ENCODE results near the gene HOXB9.

Gene HOXB9

DNA sequence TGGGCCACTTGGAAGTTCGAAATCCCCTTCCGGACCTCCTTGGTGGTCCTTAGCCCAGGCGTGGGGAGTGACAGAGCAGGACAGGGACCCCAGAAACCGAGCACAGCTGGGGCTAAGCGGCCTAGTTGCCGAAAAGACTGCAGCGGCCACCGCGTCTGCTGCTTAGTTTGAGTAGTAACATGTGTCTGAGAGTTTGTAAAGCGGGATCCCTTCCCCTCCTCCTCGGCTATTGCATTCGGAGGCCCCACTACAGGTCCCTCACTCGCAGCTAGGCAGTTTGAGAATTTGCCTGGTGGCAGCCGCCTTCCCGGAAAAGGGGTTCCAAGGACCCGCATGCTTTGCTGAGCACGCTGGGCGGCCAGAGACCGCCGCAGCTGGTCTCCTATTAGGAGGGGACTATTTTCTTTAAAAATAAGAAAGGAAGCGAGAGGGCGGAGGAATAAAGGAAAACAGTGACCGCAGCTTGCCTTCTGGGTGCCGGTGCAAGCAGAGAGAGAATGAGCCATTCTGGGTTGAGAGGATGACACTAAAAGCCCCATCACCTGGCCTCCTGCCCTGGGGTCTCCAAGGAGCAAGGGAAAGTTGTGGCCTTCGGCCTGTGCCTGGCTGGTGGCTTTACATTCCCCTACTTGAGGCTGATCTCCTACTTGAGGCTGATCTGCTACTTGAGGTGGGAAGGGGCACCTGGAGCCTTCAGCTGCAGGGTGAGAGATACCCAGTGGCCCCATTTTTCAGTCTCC, 31.4 kb downstream of the HOXB9 start:
- DNase-seq = no peak

DNA sequence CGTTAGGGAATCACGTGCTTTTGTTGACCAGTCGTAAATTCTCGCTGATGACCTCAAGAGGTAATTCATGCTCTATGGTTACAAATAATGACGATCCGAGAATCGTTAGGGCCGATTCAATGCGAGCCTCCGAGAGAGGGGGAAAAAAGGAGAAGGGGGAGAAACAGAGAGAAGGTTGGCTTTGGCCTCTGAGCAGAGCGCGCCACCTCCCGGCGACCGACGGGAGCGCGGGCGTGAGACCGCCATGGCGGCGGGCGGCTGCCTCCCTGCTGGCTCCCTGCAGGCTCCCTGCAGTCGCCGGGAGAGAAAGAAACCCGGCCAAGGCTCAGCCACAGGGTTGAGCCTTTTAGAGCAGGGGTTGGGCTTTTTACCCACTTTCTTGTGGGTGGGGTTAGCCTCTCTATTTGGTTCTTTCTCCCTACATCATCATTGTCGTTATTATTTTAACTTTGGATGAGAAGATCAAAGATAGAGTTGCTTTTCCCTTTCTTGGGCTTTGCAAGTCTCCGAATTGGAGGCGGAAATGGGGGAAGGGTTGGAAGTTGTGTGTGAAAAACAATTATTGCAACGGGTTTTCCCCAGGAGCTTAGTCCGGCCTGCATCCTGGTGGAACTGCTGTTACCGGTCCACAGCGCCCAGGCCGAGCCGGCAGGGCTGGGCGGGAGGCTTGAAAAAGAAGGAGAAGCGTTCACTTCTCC, 32.2 kb downstream of the HOXB9 start:
- DNase-seq = peak; percentile 90

DNA sequence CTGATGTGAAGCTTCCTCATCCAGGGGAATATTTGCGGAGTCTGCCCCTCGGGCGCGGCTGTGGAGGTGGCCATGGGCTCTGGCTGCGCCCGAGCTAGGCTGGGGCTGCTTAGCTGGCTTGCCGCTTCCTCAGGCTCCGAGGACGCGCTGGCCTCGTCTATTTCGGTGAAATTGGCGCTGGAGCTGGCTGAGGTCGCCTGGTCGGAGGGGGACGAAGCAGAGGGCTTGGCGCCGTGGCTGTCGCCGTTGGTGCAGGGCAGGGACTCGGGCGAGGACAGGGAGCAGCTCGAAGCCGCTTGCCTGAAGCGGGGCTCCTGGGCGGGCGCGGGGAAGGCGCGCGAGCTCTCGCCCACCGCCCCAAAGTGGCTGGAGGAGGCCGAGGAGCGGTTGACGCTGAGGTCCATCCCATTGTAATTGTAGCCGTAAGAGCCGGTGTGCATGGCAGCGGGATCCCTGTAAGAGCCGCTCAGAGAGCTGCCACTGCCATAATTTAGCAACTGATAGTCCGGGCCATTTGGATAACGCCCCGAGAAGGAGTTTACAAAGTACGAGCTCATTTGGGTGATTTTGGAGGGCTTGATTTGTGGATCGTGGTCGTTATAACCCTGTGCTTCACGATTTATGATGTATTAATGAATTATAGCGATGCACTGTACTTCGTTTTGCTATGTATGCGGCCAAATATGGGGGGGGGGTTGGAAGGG, 32.9 kb downstream of the HOXB9 start, which contains the start of gene HOXB5:
Gene HOXB5 (minus strand): TSS at position 654 of the 704 bp plus-strand sequence. CDS start 97 bp downstream, at position 557.
- DNase-seq = peak; percentile 57

DNA sequence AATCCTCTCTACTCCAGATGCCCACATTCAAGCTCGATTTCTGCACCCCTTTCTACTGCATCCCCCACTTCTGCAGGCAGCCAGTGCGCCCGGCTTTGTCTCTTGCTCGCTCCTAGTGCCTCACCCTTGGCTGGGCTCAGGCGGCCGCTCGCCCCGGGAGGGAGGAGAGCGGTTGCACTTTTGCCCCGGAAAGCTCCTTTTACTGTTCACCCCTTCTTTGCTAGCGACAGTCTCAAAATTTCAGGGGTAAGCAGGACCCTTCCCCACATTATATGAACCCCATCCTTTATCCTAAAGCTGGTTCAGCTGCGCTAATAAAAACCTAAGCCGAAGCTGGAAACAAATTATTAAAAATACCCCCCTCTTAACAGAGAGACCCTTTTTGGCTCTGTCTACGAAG, 33.6 kb downstream of the HOXB9 start:
- no peak for DNase-seq

DNA sequence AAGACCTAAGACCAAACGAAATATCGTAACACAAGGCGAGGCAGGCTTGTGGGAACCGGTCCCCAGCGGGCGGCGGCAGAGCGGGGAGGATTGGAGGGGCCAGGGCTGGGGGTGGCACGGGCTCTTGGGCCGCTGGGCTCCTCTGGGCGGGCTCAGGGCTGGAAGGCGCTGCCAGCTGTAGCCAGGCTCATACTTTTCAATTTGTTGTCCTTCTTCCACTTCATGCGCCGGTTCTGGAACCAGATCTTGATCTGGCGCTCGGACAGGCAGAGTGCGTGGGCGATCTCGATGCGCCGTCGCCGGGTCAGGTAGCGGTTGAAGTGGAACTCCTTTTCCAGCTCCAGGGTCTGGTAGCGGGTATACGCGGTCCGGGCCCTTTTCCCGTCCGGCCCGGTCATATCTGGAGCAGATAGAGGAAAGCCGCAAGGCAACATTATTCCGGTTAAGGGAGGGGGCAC, 34.1 kb downstream of the HOXB9 start:
- no peak for DNase-seq

DNA sequence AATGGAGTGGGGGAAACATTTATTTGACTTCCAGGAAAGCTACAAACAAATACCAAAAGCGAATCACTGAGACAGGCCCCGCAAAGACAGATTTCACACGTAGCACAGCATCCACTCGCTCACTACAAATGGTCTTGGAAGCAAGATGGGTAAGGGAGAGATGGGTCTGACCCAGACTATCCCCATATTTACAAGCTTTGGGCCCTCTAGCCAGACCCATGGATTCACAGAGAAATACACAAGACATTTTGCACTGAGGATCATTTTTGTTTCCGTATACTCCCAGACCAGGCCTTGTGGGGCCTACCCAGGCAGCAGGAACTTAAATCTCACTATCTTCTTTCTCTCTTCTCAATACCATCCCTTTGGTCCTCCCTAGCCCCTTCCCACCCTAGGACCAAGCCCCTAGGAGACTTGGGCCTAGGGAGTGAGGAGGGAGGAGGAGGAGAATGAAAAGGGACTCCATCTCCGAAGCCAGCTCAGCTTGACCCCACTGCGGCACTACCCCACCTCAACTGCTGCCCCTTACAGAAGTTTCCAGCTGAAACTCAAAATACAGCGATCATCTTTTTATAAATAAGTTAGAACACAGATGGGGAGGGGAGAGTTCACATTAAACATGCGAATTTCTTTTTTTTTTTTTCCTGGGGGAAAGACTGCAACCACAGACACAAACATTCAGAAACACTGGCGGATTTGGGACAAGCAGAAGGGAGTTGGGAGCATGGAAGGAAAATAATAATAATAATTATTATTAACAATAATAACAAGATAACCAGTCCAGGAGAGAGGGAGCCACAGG, 34.7 kb downstream of the HOXB9 start:
- no peak for DNase-seq

DNA sequence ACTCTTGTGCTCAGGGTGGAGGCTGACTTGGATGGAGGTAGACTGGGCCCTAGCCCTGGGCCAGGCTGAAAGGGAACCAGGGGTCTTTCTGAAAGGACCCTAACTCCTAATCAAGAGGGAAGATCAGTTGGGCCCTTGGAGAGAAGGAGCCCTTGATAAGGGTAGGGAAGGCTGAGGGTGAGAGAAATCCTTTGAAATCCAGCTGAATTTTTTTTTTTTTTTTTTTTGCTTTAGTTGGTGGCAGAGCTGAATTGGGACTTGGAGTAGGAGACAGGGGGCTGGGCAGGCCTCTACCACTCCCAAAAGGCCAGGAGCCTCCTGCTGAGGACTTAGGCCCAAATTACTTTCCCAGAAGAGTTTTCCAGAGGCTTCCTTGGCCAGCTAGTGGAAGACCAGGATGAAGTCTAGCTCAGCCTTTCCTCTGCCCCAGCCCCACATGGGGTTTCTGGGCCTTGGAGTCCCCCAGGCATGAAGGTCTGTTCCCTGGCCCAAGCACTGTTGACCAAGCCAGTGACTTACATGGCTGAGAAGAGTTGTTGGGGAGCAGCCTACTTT, 35.5 kb downstream of the HOXB9 start:
- DNase-seq = no peak

DNA sequence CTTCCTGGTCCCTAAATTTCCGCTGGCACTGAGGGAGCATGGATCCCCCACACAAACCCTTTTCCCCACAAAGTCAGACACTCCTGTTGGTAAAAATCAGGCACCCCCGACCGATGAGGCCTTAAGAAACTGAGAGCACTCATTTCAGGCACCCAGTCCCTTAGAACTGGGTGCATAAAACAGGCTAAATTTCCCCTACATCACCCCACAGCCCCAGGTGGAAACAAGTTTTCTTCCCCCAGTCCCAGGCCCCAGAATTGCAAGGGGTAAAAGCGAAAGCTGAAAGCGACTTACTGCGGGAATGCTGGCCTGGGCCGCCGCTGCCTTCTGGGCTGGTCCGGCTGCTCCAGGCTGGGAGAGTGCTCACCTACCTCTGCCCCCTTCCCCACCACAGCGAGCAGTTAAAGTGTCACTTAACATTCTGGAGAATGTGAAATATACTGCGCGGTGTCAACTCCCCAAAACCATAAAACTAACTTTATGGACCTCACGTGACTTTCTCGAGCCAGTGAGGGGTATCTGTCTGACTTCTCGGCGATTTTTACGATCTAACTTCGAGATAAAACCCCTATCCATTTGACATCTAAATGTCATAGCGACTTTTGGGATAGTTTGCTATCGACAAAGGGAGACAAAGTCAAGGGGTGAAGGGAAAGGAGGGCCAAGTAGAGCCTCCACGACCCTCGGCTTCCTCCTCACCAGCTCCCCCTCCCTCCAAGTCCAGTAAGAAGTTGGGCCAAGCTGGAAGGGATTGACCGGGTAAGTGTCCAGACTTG, 36.1 kb downstream of the HOXB9 start, which contains the start of gene HOXB3:
Gene HOXB3 (minus strand): TSS at position 411 of the 776 bp plus-strand sequence. CDS start 37,767 bp downstream, outside the sequence.
- no peak for DNase-seq

DNA sequence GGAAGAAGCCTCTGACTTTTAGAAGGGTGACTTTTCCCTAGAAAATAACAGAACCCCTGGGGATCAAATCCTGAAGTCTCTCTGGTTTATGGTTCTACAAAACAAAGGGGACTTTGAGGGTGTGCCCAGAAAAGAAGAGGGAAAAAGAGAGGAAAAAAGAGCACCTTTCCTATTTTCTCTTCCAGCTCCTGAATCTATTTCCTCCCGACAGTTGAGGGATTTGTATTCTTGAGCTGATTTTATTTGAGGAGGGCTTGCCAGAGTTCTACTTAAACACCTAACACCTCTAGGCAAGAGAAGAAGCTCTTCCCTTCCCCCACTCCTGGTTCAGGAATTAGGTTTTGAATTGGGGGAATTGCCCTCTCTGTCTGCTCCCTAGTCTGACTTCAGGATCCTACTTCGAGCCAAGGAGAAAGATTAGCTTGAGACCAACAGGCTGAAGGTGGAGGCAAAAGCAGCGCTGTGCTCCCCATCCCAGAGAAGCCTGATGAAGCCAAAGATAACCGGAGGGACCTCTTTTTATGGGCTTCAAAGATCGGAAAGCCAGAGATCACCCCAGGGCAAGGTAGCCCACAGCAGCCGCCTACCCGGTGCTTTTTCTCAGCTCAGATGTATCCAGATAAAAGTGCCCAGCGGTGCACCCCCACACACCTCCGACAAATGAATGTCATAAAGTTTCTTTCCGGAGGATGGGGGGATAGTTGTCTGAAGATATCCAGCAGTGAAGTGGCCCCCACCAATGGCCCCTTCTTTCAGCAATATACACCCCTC, 36.9 kb downstream of the HOXB9 start:
- DNase-seq = no peak

DNA sequence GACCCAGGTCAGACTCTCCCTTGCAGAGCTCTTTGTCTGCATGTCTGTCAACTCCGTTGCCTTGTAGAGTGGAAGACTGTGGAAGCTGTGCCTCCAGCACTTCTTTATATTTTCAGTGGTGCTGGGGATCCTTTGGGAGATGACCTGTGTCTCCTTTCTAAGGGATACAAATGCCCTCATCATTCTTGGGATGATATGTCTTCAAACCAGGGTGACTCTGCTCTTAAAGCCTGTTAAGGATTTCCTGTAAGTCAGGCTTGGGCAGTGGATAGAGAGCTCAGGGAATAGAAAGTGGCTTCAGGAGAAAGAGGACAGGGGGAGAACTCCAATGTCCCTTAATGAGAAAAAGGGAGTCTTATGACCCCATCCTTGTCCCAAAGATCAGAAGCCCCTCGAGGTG, 37.6 kb downstream of the HOXB9 start:
- DNase-seq = no peak

DNA sequence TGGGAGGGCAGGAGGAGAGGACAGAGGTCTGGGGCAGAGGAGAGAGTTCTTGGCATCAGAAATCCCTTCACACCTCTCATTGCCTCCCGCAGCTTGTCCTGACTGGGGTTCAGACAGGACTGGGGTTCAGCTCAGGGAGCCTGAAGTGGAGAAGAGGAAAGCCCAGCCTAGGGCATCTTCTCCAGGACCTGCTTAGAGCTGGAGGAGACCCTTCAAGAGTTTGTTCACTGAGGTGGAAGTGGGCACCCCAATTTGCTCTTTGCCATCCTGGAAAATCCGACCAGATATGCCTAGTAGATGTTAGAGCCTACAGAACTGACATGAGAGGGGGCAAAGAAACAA, 38.1 kb downstream of the HOXB9 start:
- no peak for DNase-seq

DNA sequence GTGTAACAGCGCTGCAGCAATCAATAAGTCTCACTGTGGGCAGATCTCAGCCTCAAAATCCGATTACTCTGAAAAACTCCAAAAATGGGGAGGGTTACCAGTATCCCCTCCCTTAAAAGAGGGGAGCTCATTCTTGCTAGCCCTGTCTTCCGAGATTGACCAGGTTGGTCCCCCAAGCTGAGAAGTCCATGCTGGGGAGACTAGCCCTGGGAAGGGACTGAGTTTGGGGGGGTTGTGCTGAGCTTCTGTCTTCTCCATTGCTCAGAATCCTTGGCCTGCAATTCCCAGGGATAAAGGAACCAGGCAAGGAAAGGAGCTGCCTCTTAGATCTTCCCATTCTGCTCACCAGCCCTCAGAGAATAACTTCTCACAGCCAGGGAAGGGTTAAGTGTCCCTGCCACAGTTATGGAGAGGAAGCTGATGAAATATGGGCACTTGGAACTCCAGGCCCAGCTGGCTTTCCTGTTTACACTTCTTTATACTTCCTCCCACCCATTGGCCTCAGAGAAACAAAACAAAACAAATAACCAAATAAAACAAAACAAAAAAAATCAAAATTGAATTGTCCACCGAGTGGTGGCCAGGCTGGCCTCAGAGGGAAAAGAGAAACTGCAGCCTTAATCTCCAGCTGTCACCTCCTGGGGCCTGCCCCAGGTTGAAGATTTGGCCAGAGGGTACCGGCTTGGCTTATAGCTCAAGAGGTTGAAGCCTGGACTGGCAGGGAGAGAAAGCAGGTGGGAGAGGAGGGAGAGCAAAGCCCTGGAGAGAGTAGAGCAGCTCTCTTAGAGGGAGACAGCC, 38.7 kb downstream of the HOXB9 start:
- DNase-seq = peak; percentile 74

DNA sequence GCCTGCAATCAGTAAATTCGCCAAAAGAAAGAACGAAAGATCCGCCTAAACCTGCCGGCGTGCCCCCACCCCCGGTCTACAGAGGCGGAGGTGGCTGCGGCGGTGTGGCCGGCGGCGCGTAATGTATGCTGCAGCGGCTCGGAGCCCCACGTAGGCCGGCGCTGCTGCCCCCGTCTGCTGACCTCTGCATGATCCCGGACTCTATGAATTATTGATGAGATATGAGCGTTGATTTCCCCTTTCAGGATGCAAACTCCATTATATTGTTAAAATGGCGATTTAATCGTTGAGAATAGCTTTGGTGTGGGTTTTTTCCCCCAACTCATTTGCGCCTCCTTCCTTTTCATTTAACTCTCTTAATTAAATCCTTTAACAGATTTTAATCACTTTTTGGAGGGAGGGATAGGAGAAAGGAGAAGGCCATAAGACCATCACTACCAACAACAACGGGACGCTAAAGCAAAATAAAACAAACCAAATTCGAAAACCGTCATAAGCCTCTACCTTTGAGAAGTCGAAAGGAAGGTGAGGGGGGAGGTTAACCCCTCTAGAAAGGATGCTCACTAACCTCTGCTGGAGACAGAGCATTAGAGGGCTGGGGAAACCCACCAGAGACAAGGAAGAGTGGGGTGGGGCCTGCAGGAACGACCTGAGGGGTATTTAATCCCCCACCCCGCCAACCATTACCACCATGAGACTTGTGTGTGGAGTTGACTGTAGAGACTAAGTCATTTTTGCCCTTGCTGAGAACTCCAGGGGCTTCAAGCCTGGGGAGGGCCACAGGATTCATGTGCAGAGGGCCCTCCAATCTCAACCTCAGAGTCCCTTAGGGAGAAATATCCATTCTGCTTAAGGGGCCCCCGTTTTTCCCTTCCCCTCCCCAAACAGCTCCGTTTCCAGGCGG, 39.6 kb downstream of the HOXB9 start:
- peak; percentile 31 for DNase-seq

DNA sequence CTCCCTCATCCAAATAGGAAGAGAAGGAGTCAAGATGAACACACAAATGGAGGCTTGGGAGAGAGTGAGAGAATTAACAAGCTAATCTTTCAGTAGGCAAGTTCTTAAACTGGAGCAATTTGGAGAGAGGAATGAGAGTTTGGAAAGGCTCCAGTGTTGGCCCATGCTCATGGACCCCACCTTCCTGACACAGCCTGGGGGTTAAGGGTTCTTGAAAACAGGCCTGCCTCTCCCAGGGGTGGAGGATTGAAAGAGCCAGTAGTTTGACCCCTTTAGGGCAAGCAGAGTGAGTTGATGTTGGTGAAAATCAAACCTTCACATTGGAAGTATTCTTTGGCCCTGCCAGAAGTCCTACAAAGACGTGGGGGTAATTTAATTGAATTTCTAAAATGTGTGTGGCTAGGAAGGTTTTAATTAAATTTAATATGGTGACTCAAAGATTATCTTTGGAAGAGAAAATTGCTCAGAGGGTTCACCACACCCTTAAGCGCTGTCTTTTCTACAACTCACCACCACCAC, 41.9 kb downstream of the HOXB9 start:
- no peak for DNase-seq

DNA sequence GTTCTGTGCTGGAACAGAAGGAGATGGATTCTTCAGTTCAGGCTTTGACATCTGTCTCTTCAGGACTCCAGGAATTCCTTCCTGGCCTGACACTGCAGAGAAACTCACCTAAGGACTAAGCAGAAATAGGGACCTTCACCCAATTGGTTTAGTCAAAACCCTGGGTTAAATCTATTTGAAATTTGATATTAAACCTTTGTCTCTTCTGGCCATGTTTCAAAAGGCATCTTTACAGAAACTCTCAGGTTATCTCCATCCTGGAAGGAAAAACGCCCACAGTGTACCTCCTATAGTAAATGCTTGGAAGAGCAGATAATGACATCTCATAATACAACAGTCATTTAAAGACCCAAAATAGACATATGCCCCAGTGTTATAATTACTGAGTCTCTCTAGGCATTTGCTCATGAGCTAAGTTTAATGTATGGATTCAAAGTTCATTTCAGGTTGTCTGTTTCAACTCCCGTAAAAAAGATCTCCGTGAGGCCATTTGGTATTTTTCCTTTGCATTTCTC, 42.4 kb downstream of the HOXB9 start:
- no peak for DNase-seq

DNA sequence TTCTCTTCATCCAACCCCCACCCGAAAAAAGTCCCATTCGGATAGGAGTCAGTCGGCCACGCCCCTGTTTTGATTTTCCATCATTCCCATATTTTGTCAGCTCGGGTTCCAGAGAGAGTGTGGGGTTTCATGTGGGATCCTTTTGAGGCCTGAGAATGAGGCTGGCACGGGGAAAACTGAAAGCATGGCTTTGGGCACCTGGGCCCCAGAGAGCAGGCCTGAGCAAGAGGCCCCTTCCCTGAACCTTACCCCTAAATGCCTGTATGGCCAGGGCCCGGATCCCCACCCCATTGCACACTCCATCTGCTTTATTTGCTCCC, 43.4 kb downstream of the HOXB9 start:
- DNase-seq = no peak

DNA sequence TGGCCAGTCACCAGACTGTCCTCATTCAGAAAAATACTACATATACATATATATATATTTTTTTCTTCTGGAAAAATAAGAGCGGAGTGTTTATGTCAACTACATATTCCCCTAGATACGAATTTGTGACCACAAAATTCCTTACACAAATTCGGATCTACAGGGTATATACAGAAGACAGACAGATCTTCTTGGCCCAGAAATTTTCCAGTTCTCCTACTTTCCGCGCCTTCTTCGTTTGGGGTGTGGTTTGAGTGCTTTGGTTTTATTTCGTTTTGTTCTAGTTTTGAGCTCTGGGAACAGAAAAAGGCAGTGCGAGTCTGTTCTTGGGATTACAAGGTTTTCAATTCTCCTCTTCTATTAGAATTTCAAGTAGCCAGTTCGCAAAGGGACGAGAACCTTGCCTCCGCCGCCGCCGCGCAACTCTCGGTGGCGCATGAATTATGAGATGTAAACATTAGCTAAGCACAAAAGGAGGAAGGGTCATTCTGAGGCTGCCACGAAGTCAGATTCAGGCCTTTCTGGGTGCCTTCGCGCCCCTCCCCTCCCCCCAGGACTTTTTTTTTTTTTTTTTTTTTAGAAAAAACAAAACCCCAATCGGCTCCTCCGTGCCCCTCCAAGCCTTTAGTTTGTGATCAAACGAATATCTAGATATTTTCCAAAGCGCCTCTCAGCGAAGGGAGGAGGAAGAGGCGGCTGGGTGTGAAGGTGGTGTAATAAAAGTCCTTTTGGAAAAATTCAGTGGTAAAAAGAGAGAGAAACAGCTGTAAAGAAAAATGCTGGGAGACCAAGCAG, 46.2 kb downstream of the HOXB9 start:
- no peak for DNase-seq

DNA sequence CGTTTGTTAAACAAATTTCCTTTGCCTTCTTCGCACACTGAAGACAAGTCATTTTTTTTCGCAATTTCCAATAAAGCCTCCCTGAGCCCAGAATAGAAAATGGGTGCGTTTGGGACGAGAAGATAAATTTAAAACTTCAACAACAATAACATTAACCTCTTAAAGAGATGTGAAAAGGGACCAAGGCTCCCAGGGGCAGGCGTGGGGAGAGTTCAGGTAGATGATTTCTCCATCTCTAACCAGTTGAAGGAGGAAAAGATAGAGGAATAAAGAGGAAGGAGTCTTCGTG, 46.7 kb downstream of the HOXB9 start:
- DNase-seq = no peak
